Esophagus (tissue), 2 donors: ENCODE data around the gene DGKB. TPM values are rescaled to one million over a fixed set of nuclear protein-coding genes. Genes with fewer than 3 reads are reported as not detected.

ENCODE experiments used
- H3K27ac ChIP-seq, 2 donors: one replicate each; pipeline ENCODE4 v1.5.1; 2013; ENCODE audit warnings: low read depth in 2 of 2, mild to moderate bottlenecking in 2 of 2, inconsistent platforms in 1 of 2, low read length in 1 of 2, moderate library complexity in 1 of 2
- H3K27me3 ChIP-seq, 2 donors: one replicate each; pipeline ENCODE4 v1.6.1; 2013; ENCODE audit warnings: low read length in 2 of 2, control low read depth in 1 of 2, mild to moderate bottlenecking in 1 of 2; ENCODE audit not compliant: insufficient read depth in 2 of 2, control insufficient read depth in 1 of 2
- H3K36me3 ChIP-seq, 2 donors: one replicate each; pipeline ENCODE4 v1.6.1; 2013; ENCODE audit warnings: low read length in 1 of 2; ENCODE audit not compliant: control insufficient read depth in 2 of 2, insufficient read depth in 2 of 2
- H3K4me1 ChIP-seq, 2 donors: one replicate each; pipeline ENCODE4 v1.6.1; 2013; ENCODE audit warnings: low read length in 1 of 2; ENCODE audit not compliant: control insufficient read depth in 2 of 2, insufficient read depth in 2 of 2
- H3K4me3 ChIP-seq, 2 donors: one replicate each; pipeline ENCODE4 v1.5.1; 2013; ENCODE audit warnings: low read length in 2 of 2, mild to moderate bottlenecking in 2 of 2, low read depth in 1 of 2, moderate library complexity in 1 of 2
- H3K9me3 ChIP-seq, 2 donors: one replicate each; pipeline ENCODE4 v1.6.1; 2013; ENCODE audit warnings: mild to moderate bottlenecking in 2 of 2, low read depth in 1 of 2, low read length in 1 of 2, moderate library complexity in 1 of 2; ENCODE audit not compliant: control insufficient read depth in 2 of 2, insufficient read depth in 1 of 2
- WGBS, 2 donors: extraction: QIAGEN DNeasy Blood & Tissue Kit; methylation state at CpG; one replicate each; pipeline ENCODE4 v1.1.7; 2013; 5-methylcytosine and 5-hydroxymethylcytosine counted together
- polyA plus RNA-seq, 2 donors: library from polyadenylated mRNA; stranded (reverse); fragments of 200-250 nt; gene quantifications; one replicate each; pipeline ENCODE4 v1.2.3, GENCODE V29; 2013
- donor health status: healthy with polysubstance abuse.
- donor health status: Bipolar disorder and iron deficiency.

The DGKB gene
- polyA plus RNA-seq, 2 donors = 0.09 to 0.20 TPM

- H3K9me3 ChIP-seq = peaks cover 0 to 3% of the 10 kb centered on the region in 2 donors
- no peaks in the 10 kb centered on the region for H3K36me3 ChIP-seq
- 74 to 91% methylated on average over 6 of the region's 6 CpGs for WGBS, 2 donors
- no peak overlapping the region for H3K27ac ChIP-seq
- H3K4me1 ChIP-seq = no peaks in the 10 kb centered on the region
- H3K4me3 ChIP-seq = no peak overlapping the region
- H3K27me3 ChIP-seq = no peaks in the 10 kb centered on the region
These were observed 30.7 kb downstream of the DGKB start for GRCh38 chr7:14871880-14872279.

GRCh38 chr7:14870394-14870793, 32.2 kb downstream of the DGKB start:
- Histone ChIP-seq H3K4me1 (no peaks in the 10 kb centered on the region), H3K4me3 (no peak overlapping the region), H3K27ac (no peak overlapping the region), H3K36me3 (no peaks in the 10 kb centered on the region), H3K27me3 (no peaks in the 10 kb centered on the region), H3K9me3 (no peaks in the 10 kb centered on the region)
- 84 to 89% methylated on average over 11 of the region's 11 CpGs for WGBS, 2 donors

GRCh38 chr7:14868937-14869336, 33.6 kb downstream of the DGKB start:
- no peaks in the 10 kb centered on the region for H3K36me3 ChIP-seq
- H3K27ac ChIP-seq = no peak overlapping the region
- H3K9me3 ChIP-seq = no peaks in the 10 kb centered on the region
- no peaks in the 10 kb centered on the region for H3K4me1 ChIP-seq
- no peak overlapping the region for H3K4me3 ChIP-seq
- H3K27me3 ChIP-seq = no peaks in the 10 kb centered on the region

GRCh38 chr7:14861456-14861855, 41.1 kb downstream of the DGKB start:
- H3K27ac ChIP-seq = no peak overlapping the region
- WGBS, 2 donors = 61% methylated on average over 1 of the region's 1 CpG
- no peak overlapping the region for H3K4me3 ChIP-seq
- H3K36me3 ChIP-seq = no peaks in the 10 kb centered on the region
- H3K4me1 ChIP-seq = no peaks in the 10 kb centered on the region
- no peaks in the 10 kb centered on the region for H3K27me3 ChIP-seq
- no peaks in the 10 kb centered on the region for H3K9me3 ChIP-seq

- WGBS, 2 donors = 48 to 53% methylated on average over 2 of the region's 2 CpGs
- Histone ChIP-seq H3K36me3 (no peaks in the 10 kb centered on the region), H3K9me3 (no peaks in the 10 kb centered on the region), H3K27me3 (no peaks in the 10 kb centered on the region), H3K27ac (no peak overlapping the region), H3K4me3 (no peak overlapping the region), H3K4me1 (no peaks in the 10 kb centered on the region)
These were observed 43.3 kb downstream of the DGKB start for GRCh38 chr7:14859267-14859666.

- H3K4me3 ChIP-seq = no peak overlapping the region
- no peaks in the 10 kb centered on the region for H3K4me1 ChIP-seq
- WGBS, 2 donors = 51 to 59% methylated on average over 2 of the region's 2 CpGs
- no peaks in the 10 kb centered on the region for H3K9me3 ChIP-seq
- H3K27ac ChIP-seq = no peak overlapping the region
- no peaks in the 10 kb centered on the region for H3K36me3 ChIP-seq
- no peaks in the 10 kb centered on the region for H3K27me3 ChIP-seq
These were observed 43.7 kb downstream of the DGKB start for GRCh38 chr7:14858866-14859265.

- 30 to 38% methylated on average over 3 of the region's 3 CpGs for WGBS, 2 donors
- H3K9me3 ChIP-seq = no peaks in the 10 kb centered on the region
- H3K4me3 ChIP-seq = no peak overlapping the region
- no peak overlapping the region for H3K27ac ChIP-seq
- H3K4me1 ChIP-seq = no peaks in the 10 kb centered on the region
- no peaks in the 10 kb centered on the region for H3K36me3 ChIP-seq
- H3K27me3 ChIP-seq = no peaks in the 10 kb centered on the region
These were observed 44.1 kb downstream of the DGKB start for GRCh38 chr7:14858410-14858809.

- Histone ChIP-seq H3K4me3 (no peak overlapping the region), H3K36me3 (no peaks in the 10 kb centered on the region), H3K27me3 (no peaks in the 10 kb centered on the region), H3K4me1 (no peaks in the 10 kb centered on the region), H3K9me3 (no peaks in the 10 kb centered on the region), H3K27ac (no peak overlapping the region)
- WGBS, 2 donors = 39 to 53% methylated on average over 1 of the region's 1 CpG
These were observed 47.3 kb downstream of the DGKB start for GRCh38 chr7:14855033-14855794.

GRCh38 chr7:14854471-14854870, 48.1 kb downstream of the DGKB start:
- Histone ChIP-seq H3K9me3 (no peaks in the 10 kb centered on the region), H3K36me3 (no peaks in the 10 kb centered on the region), H3K4me3 (no peak overlapping the region), H3K4me1 (no peaks in the 10 kb centered on the region), H3K27ac (no peak overlapping the region), H3K27me3 (no peaks in the 10 kb centered on the region)
- WGBS, 2 donors = 78 to 82% methylated on average over 5 of the region's 5 CpGs

GRCh38 chr7:14851610-14852009, 50.9 kb downstream of the DGKB start:
- H3K27ac ChIP-seq = no peak overlapping the region
- no peaks in the 10 kb centered on the region for H3K27me3 ChIP-seq
- no peaks in the 10 kb centered on the region for H3K9me3 ChIP-seq
- H3K4me3 ChIP-seq = no peak overlapping the region
- WGBS, 2 donors = 62 to 77% methylated on average over 1 of the region's 1 CpG
- no peaks in the 10 kb centered on the region for H3K36me3 ChIP-seq
- no peaks in the 10 kb centered on the region for H3K4me1 ChIP-seq
